Stimulated activated CD8-positive, alpha-beta memory T cell treated with anti-CD3 and anti-CD28 coated beads, Interleukin-15, amount 100 ng/mL, for 24 hours (primary cell): ENCODE measurements around the gene EOGT.

ENCODE experiments used
- DNase-seq: peaks from one replicate; pipeline ENCODE4 v3.0.0-alpha.2; 2020; ENCODE audit warnings: low read depth

Gene EOGT

DNA sequence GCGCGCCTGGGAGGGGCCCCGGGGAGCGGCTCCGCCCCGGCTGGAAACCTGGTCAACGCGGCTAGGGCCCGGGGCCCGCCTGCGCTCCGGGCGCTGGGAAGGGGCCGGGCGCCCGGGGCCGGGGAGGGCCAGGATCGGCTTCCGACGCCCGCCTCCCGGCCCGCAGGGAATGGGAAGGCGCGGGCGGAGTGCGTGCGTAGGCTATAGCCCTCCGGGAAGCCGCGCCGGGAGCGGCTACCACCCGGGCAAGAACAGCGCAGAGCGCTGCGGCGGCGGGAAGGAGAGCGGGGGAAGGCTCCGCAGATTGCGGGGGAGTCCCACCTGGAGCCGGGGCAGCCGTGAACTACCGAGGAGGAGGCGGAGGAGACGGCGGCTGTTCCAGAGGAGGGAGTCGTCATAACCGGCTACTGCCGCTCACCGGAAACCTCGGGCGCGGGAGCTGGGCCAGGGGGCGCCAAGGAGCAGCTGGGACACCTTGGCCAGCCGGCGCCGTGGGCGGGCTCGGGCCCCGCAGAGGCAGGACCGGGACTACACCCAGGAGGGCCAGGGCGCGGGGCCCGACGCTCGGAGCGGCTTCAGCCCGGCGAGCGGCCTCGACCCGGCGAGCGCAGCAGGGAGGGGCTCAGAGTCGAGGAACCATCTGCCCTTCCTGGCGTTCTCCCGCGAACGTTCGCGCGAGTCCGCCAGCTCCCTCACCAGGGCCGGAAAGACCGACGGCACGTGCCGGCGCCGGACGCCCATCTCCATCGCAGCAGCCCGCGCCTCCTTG is at the start of gene EOGT:
TSS of gene EOGT (minus strand) at position 432 of the 769 bp plus-strand sequence. CDS start 3,838 bp downstream, outside the sequence.
- peak; percentile 62 for DNase-seq

DNA sequence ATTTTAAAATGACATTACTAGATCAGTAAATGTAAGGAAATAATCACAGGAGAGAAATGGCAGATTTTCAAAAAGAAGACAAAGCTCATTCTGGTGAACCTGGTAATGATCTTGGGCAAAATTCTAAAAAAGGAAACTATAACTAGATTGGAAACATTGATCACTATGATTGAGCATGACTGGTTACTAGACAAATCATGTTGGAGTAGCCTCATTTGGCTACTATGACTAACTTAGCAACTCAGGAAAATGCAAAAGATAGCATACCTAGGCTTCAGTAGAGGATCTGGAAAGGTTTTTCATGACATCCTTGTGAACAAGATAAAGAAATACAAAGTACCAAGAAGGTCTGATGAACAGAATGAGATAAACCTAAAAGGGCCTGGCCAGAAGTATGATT is 46.2 kb upstream of the EOGT start:
- DNase-seq, result no peak

DNA sequence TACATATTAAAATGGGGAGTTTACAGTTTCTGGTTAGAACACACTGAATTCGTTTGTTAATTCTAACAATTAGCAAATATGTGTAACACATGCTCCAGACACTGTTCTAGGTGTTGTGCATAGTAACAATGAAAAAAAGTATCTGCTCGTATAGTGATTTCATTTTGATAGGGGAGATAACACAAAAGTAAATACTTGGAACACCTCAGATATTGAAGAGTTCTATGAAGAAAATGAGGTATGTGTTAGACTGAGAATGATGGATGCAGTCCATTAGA is 45.4 kb upstream of the EOGT start:
- no peak for DNase-seq

DNA sequence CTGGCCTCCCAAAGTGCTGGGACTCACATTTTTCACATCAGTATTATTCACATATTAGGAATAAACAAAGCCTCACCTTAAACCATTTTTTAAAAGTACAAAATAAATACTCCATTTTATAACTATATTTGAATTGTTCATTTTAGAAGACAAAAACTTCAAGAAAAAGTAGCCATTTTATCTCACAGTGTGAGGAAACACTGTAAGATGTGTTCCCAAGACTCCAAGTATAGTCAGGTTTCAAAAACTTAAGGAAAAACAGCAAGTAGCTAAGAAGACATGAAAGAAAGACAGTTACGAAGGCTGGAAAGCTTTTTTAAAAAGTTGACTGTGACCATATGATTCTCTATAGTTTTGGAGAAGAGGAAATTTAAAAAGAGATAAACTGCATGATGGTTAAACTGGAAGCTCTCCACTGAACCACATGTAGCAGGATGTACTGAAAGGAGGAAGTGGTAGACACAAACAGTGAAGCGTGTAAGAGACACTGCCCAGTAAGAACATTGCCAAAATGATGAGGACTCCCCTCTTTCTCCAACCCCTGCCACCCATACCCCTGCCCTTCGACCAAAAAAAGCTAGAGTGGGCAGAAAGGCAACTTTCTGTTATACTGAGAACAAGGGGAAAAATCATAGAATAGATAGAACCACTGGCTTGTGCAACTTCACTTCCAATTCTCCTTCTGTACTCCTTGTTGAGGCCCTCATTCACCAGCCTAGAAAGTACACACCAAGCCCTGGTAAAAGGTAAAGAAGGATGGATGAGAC is 44.9 kb upstream of the EOGT start:
- DNase-seq, result no peak

DNA sequence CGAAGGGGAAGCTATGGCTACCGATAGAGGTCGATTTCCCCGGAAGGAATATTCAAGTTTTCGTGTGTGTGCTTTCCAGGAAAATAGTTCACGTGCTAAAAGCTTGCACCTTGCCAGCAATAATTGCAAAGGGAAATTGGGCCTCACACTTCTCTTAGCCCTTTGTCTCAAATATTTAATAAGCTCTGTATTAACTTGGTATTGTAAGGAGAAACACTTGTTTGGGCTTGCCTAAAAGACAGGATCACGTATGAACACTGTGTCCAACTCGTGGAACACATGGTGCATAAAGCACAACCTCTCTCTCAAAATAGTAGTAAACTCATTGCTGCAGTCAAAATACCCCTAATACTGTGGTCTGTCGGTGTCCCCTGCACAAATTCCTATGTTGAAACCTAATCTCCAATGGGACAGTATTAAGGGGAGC is 39.0 kb upstream of the EOGT start:
- DNase-seq, result no peak

DNA sequence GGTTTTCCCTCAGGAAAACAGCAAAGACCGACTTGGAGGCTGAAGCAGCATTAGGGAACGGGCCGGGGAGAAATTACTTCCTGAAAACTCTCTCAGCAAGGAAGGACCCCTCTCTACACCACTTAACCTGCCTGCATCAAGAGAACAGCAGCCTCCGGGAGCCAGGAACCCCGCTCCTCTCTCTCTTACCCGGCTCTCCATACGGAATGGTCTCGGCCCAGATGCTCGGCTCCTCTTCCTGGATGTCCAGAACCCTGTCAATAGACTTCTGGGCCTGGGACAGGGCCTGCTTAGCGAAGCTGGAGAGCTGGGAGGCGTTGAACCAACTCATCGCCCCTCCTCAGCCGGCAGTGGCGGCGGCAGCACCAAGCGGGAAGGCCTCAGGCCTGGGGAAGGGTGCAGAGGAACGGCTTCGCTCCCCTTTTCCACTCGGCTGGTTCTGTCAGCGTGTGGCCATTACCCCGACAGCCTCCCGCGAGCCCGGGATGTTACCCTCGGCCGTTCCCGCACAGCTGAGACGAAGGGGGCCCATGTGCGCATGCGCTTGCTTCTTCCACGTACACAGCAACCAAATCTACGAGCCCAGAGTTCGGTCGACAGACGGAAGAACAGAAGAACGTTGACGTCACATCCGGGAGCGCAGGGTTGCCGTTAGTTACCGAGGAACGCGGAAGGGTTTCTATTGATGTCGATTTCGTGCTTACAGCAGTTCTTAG is 38.4 kb upstream of the EOGT start, which contains the start of gene TMF1:
TSS of gene TMF1 (minus strand) at position 578 of the 716 bp plus-strand sequence. CDS start at position 331, 247 bp downstream.
- DNase-seq, result peak; percentile 96

DNA sequence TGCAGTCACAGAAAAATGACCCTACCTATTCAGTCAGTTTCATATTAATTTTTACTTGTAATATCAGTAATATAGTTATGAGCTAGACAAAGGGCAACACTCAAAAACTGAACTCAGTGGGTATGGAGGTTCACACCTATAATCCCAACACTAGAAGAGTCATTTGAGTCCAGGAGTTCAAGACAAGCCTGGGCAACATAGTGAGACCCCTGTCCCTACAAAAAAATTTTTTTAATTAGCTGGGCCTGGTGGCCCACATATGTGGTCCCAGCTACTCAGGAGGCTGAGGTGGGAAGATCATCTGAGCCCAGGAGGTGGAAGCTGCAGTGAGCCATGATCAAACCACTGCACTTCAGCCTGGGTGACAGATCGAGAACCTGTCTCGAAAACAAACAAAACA is 35.5 kb upstream of the EOGT start:
- DNase-seq, result no peak

DNA sequence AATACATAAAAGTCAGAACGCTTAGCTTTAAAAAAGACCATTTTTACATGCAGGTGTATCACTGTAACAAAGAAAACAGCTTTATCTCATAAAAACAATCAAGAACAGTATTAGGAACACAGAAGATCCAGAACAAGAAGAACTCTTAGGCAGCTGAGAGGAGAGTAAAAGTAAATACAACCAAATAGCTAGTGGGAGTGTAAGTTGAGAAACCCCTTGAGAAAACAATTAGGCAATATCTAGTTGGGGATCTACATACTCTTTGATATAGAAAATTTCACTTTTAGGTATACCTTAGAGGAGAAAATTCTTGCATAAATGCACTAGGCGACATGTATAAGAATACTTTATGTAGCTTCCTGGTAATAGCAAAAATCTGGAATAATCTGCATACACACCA is 31.1 kb upstream of the EOGT start:
- no peak for DNase-seq

DNA sequence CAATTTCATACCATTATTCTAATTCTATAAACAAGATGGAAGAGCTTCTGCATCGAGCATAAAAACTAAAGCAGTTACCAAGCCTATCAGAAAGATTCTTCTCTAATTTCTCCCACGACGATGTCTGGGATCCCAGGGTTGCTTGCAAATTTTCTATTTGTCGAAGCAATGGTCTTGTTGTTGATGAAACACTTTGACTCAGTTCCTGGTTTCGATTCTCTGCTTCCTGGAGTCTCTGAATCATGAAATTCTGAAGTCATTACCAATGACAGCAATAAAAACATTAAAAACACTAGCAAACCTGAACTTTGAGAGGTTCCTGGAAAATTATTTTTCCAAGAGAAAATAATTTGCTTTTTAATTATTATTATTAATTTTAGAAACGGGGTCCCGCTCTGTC is 20.0 kb upstream of the EOGT start:
- no peak for DNase-seq

DNA sequence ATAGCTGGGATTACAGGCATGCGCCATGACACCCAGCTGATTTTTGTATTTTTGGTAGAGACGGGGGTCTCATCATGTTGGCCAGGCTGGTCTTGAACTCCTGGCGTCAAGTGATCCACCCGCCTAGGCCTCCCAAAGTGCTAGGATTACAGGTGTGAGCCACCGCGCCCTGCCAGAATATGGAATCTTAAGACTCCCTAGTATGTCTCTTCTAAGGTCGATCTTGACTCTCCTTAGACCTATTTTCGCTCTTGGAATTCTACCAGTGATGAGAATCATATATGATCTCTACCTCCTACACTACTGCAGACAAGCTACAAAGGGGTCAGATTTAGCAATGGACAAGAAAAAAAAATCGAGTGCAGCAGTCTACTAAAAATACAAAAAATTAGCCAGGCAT is 19.3 kb upstream of the EOGT start:
- no peak for DNase-seq

DNA sequence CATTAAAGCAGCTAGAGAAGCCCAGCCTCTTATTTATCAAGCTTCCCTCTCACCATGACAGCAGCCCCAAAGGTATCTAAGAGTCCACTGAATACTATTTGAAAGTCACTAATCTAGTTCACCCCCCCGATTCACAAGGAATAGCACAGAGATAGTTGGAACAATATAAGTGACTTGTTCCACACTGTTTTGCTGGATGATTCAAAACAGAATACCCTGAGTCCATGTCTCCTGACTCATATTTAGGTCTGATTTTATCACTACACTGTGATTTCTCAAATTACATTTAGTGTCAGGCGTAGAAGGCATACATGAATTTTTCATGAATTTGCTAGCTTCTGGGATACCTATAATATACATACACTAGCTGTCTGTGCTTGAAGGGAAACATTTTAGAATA is 18.7 kb upstream of the EOGT start:
- DNase-seq, result no peak

DNA sequence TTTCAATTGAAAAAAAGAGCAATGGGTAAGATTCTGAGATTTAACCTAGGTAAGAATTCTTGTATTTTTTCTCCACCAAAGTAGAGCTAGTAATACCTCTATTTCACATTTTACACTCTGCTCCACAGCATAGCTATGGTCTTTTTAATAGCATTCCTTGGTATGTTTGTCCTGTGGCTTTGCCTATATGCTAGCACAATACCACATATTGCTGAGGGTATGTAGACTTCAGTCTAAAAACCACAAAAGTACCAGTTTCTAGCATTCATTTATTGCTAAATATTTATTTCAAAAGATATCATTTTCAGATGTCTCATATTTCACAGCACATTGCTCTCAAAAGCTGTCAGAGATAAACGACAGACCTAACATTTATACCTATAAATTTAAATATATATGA is 18.2 kb upstream of the EOGT start:
- DNase-seq, result no peak

DNA sequence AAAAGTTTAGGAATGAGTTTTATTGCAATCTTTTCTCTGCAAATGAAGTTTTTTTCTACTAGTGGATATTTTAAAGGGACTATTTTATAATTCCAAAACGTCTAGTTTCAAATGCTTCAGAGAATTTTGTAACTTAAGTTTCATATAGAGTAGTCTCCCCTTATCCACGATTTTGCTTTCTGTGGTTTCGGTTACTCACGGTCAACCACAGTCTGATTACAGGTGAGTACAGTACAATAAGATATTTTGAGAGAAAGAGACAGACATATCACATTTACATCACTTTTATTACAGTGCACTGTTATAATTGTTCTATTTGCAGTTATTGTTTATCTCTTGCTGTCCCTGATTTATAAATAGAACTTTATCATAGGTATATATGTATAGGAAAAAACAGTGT is 7.4 kb upstream of the EOGT start:
- DNase-seq, result no peak

DNA sequence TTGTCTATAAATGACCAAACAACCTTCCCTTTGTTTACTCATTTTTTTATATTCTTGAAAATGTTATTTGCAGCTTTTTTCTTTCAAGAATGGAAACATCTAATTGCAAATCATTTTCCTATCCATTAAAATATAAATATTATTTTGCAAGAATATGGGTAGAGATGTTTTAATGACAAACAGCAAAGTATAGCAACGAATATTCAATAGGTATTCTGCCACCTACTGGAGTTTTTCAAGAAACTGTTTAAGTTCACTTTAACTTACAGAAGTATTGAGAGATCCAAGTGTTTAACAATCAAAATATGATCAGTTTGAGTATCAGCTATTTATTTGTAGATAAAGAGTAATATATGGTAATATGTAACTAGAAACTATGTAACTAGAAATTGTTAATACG is 6.9 kb upstream of the EOGT start:
- DNase-seq, result no peak

DNA sequence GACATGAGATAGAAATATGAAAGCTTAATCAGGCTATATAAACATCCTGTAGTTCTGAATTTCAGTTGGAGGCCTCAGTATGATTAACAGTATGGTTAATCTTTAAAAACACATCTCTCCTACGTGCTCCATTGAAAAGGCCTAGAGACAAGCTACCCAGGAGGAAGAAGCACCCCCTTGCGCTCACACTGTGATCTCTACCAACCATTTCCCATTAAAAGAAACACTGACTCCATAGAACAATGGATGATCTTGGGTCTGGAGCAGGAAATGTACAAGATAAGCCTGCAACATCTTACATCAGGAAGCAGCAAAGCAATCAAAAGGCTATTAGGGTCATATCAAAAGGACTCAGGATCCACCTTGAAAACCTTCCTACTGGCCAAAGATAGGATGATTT is 3.4 kb upstream of the EOGT start:
- no peak for DNase-seq

DNA sequence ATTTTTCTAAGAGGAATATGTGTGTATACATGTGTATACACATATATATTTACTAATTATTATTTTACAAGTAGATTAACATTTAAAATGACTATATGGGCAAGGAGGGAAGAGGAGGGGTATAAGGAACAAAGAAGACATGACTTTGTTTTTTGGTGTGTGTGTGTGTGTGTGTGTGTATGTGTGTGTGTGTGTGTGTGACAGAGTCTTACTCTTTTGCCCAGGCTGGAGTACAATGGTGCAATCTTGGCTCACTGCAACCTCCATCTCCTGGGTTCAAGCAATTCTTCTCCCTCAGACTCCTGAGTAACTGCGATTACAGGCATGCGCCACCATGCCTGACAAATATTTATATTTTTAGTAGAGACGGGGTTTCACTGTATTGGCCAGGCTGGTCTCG is 2.6 kb upstream of the EOGT start:
- no peak for DNase-seq

DNA sequence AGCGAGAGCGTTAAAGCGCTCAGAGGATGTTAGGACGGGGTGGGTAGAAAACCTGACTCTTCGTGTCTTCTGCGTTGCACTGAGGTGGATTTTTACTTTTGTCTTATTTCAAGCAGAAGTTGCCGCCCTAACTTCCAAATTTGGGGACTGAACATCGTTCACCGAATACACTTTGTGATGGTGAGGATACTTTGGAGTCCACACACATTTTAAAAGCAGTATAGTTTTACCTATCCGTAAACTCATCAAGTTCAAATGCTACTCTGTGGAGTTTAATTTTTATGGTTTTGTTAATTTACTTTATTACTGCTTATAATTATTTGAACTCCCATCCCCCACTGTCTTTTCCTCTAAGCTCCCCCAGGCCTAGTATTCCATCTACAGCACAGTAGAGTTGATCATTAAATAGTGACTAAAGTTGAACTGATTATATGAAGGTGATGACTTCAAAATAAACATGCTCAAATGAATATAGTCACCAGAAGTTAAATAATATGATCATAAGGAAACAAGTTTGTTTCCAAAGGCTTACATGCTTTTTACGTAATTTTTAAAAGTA is 617 bp upstream of the EOGT start:
- no peak for DNase-seq

DNA sequence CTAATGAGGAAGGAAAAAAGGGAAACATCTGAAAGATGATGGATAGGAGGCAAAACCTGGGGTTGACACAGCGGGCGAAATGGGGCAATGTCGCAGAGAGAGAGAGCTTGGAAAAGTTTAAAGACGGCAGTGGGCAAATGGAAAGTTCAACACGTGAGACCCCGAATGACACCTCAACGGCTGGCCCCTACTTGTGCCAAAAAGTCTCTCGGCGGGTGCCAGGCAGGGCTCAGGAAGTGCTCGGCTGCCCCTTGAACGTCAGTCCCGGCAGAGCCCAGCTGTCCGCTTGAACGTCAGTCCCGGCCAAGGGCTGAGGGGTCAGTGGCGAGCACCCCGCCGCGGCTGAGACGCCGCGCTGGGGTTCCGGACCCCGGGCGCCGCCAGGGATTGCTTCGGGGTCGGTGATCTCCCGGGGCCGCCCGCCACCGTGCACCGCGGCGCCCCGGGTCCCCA is 658 bp downstream of the EOGT start:
- no peak for DNase-seq

DNA sequence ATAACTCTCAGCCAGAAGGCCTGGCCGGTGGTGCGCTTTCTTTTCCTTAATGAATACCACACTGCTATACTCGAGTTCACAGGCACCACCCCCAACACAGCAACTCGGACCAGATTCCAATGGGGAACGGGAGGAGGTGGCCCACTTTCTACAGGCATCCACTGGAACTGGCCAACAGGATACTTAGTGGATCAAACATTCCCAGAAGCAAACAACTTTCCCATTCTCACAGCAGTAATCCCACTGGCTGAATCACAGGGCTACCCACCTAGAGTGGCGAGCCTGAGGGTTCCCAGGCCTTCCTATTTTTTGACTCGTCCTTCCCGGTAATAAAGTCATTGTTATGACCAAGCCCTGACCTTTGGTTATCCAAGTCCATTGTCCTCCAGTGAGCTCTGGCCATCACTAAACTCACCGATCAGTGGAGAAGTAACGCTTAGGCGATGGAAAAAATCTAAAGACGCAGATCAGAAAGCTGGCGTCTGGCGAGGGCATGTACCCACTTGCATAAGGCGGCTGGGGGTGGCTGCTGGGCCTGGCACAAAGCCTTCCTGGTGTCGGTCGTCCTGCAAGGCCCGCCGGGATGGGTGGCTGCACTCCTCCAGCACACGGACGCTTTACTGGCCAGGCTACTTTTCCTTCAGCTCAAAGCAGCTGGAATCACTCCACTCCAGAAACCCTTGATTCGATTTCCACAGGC is 1.2 kb downstream of the EOGT start:
- no peak for DNase-seq

DNA sequence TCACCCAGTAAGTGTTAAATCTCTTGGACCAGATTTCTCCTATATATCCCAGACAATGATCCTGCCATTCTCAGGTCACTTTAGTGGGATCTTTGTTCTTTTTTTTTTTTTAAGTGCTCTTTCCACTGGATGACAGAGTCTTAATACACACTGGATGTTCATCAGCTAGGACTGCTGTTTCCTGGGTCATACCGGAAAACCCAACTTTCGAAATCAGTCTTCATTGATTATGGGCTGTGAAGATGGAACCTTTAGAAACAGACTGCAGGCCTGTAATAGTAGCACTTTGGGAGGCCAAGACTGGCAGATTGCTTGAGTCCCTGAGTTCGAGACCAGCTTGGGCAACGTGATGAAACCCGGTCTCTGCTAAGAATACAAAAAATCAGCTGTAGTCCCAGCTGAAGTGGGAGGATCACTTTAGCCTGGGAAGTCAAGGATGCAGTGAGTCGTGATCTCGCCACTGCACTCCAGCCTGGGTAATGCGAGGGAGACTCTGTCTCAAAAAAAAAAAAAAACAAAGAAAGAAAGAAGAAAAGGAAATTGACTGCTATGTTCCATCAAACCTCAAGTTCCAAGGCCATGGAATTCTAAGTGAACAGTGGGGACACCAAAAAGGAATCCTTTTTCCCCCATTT is 2.3 kb downstream of the EOGT start:
- DNase-seq, result no peak

DNA sequence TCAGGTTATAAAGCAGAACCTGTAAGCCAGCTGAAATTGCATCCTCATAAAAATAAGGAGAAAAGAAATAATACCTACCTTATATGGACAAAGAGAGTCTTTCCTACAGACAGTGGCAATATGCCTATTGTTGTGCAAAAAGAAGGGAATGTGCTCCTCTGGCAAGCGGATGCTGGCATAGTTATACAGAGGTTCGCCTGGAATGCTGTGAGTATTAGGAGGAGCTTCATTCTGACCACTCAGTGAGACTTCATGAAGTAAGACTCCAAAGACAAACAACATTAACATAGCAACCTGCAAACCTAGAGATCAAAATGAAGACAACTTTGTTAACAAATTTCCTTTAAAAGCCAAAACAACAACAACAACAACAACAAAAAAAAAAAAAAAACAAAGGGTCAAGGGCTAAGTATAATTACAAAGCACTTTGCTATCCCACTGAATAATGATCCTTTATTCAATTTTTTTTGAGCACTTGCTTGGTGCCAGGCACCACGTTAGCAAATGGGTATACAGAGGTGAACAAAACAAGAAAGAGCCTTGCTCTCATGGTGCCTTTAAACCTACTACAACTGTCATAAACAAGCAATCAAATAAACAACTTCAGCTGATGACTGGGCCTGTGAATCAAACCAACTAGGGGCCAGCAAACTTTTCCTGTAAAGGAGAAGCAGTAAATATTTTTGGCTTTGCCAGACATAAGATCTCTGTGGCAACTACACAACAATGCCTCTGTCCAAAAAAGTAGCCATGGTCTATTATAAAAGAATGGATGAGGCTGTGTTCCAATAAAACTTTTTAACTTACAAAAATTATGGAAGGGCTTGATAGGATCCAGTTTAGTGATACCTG is 3.7 kb downstream of the EOGT start:
- DNase-seq, result no peak
